K562 (cell line): Measurements from ENCODE around the gene HAGHL. TPM values are rescaled to one million over a fixed set of nuclear protein-coding genes. Genes with fewer than 3 reads are reported as not detected.
A peak's percentile ranks its signal among the peaks of the same experiment; 100 is the strongest.

ENCODE experiments used
- MIER1 ChIP-seq: fragments of 450-650 bp; IDR thresholded peaks from 2 replicates; pipeline ENCODE4 v1.6.1; 2016; ENCODE audit warnings: antibody characterized with exemption, mild to moderate bottlenecking, low read depth
- NCOA1 ChIP-seq: fragments of 450-650 bp; IDR thresholded peaks from 2 replicates; pipeline ENCODE4 v1.6.1; 2016; ENCODE audit warnings: low read depth
- SAP30 ChIP-seq: fragments of 200-600 bp; sonication (generic); IDR thresholded peaks from 2 replicates; pipeline ENCODE4 v1.6.1; 2012; ENCODE audit warnings: borderline replicate concordance, low read depth, mild to moderate bottlenecking, moderate library complexity, low read length, control low read depth, inconsistent platforms; ENCODE audit not compliant: insufficient read depth, poor library complexity, severe bottlenecking
- SMAD2 ChIP-seq: fragments of 150-350 bp; IDR thresholded peaks from 2 replicates; pipeline ENCODE4 v1.6.1; 2014; ENCODE audit warnings: low read depth, mild to moderate bottlenecking, low read length
- polyA plus RNA-seq, 8 experiments: library from polyadenylated mRNA; depleted of rRNA in 4 of 8; stranded (reverse) in 5 of 8; unstranded in 3 of 8; fragments of >200 nt; fragmentation: Nextera tagmentation in 2 of 8; fragmentation: Illumina TruSeq in 1 of 8; extraction: Ambion mirVana in 2 of 8; extraction: Trizol in 1 of 8; gene quantifications; 2 replicates each; pipeline versions ENCODE4 v1.2.1 to v1.2.3, GENCODE V29; 2011 to 2014; ENCODE audit warnings: inconsistent platforms in 1 of 8, missing spikeins in 1 of 8
- total RNA-seq, 7 experiments: library from RNA; depleted of rRNA in 6 of 7; stranded (reverse); fragments of >200 nt in 6 of 7; fragmentation: Illumina TruSeq in 2 of 7; extraction: Trizol in 2 of 7; gene quantifications; 2 replicates each; pipeline versions ENCODE4 v1.2.1 to v1.2.3, GENCODE V29; 2011 to 2021; ENCODE audit warnings: low replicate concordance in 1 of 7
- TF ChIP-seq, protein P1 (sequence below): fragments of 450-650 bp; IDR thresholded peaks from 2 replicates; pipeline ENCODE4 v1.6.1; 2016; ENCODE audit warnings: mild to moderate bottlenecking, moderate library complexity

HAGHL gene
- total and polyA plus RNA-seq, 9 of the 15 experiments (the other 6 are each of a cell fraction or from before 2014, with no cell fraction given) = 0.31 to 83.4 (median 20.7) TPM

GRCh38 chr16:721765-722540 is 5.0 kb upstream of the HAGHL start (continued):
- TF ChIP-seq, protein P1, sequence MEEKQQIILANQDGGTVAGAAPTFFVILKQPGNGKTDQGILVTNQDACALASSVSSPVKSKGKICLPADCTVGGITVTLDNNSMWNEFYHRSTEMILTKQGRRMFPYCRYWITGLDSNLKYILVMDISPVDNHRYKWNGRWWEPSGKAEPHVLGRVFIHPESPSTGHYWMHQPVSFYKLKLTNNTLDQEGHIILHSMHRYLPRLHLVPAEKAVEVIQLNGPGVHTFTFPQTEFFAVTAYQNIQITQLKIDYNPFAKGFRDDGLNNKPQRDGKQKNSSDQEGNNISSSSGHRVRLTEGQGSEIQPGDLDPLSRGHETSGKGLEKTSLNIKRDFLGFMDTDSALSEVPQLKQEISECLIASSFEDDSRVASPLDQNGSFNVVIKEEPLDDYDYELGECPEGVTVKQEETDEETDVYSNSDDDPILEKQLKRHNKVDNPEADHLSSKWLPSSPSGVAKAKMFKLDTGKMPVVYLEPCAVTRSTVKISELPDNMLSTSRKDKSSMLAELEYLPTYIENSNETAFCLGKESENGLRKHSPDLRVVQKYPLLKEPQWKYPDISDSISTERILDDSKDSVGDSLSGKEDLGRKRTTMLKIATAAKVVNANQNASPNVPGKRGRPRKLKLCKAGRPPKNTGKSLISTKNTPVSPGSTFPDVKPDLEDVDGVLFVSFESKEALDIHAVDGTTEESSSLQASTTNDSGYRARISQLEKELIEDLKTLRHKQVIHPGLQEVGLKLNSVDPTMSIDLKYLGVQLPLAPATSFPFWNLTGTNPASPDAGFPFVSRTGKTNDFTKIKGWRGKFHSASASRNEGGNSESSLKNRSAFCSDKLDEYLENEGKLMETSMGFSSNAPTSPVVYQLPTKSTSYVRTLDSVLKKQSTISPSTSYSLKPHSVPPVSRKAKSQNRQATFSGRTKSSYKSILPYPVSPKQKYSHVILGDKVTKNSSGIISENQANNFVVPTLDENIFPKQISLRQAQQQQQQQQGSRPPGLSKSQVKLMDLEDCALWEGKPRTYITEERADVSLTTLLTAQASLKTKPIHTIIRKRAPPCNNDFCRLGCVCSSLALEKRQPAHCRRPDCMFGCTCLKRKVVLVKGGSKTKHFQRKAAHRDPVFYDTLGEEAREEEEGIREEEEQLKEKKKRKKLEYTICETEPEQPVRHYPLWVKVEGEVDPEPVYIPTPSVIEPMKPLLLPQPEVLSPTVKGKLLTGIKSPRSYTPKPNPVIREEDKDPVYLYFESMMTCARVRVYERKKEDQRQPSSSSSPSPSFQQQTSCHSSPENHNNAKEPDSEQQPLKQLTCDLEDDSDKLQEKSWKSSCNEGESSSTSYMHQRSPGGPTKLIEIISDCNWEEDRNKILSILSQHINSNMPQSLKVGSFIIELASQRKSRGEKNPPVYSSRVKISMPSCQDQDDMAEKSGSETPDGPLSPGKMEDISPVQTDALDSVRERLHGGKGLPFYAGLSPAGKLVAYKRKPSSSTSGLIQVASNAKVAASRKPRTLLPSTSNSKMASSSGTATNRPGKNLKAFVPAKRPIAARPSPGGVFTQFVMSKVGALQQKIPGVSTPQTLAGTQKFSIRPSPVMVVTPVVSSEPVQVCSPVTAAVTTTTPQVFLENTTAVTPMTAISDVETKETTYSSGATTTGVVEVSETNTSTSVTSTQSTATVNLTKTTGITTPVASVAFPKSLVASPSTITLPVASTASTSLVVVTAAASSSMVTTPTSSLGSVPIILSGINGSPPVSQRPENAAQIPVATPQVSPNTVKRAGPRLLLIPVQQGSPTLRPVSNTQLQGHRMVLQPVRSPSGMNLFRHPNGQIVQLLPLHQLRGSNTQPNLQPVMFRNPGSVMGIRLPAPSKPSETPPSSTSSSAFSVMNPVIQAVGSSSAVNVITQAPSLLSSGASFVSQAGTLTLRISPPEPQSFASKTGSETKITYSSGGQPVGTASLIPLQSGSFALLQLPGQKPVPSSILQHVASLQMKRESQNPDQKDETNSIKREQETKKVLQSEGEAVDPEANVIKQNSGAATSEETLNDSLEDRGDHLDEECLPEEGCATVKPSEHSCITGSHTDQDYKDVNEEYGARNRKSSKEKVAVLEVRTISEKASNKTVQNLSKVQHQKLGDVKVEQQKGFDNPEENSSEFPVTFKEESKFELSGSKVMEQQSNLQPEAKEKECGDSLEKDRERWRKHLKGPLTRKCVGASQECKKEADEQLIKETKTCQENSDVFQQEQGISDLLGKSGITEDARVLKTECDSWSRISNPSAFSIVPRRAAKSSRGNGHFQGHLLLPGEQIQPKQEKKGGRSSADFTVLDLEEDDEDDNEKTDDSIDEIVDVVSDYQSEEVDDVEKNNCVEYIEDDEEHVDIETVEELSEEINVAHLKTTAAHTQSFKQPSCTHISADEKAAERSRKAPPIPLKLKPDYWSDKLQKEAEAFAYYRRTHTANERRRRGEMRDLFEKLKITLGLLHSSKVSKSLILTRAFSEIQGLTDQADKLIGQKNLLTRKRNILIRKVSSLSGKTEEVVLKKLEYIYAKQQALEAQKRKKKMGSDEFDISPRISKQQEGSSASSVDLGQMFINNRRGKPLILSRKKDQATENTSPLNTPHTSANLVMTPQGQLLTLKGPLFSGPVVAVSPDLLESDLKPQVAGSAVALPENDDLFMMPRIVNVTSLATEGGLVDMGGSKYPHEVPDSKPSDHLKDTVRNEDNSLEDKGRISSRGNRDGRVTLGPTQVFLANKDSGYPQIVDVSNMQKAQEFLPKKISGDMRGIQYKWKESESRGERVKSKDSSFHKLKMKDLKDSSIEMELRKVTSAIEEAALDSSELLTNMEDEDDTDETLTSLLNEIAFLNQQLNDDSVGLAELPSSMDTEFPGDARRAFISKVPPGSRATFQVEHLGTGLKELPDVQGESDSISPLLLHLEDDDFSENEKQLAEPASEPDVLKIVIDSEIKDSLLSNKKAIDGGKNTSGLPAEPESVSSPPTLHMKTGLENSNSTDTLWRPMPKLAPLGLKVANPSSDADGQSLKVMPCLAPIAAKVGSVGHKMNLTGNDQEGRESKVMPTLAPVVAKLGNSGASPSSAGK = peak; percentile 44
- TF ChIP-seq MIER1 (no peak), SMAD2 (no peak), SAP30 (no peak), NCOA1 (no peak)
